T47D (cell line): ENCODE measurements around the gene DDX24.
A peak's percentile ranks its signal among the peaks of the same experiment; 100 is the strongest.

Experiments used
- DNase-seq, 2 experiments: peaks; one replicate each; pipeline versions ENCODE4 v3.0.0 to v3.0.0-alpha.2; 2011 to 2012; ENCODE audit warnings: low read depth in 1 of 2, low spot score in 1 of 2
- JUND ChIP-seq: IDR thresholded peaks from 2 replicates; pipeline ENCODE4 v1.6.1; 2012; ENCODE audit warnings: low read depth
- in situ Hi-C: cut with HindIII; loops from 2 replicates; pipeline ENCODE4 v1.10.0; 2016; ENCODE audit warnings: low sequenced_read_pairs, low pct_unique_long_range_greater_than_20kb

DDX24 gene

GRCh38 chr14:94112513-94113063 lies 31.6 kb upstream of the DDX24 start:
- in situ Hi-C loops, result no loop called here
- TF ChIP-seq JUND, result no peak
- DNase-seq, result no peak

DNA sequence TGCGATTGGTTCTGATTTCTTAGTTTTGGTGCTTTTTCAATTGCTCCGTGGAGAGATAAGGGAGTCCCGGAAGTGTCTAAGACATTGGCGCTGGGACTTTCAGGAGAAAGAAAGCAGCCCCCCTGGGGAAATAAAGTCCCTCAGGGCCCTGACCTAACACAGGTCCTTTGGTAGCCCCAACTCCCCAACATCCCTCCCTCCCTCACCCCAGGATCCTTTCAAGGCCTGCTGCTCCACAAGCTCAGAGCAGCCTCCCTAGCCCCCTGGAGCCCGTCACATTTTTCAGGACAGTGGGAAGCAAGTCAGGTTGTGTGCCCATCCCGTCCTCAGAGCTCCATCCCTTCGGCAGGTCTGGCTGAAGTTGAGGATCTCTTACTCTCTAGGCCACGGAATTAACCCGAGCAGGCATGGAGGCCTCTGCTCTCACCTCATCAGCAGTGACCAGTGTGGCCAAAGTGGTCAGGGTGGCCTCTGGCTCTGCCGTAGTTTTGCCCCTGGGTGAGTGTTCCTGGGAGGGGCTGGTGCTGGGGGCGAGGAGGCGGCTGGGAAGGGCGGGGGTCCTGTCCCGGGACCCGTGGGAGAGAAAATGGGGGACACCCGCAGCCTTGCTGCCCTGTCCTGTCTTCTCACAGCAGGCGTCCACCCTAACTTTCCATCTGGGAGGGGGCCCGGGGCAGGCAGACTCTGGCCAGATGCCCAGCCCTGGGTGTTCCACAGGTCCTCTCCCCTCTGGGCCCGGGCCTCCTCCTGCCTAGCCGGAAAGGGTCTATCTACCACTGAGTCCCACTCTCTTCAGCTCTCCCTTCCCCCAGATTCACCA lies 30.5 kb upstream of the DDX24 start:
- no peak for TF ChIP-seq JUND
- DNase-seq, result no peak
- in situ Hi-C loops, result no loop called here

DNA sequence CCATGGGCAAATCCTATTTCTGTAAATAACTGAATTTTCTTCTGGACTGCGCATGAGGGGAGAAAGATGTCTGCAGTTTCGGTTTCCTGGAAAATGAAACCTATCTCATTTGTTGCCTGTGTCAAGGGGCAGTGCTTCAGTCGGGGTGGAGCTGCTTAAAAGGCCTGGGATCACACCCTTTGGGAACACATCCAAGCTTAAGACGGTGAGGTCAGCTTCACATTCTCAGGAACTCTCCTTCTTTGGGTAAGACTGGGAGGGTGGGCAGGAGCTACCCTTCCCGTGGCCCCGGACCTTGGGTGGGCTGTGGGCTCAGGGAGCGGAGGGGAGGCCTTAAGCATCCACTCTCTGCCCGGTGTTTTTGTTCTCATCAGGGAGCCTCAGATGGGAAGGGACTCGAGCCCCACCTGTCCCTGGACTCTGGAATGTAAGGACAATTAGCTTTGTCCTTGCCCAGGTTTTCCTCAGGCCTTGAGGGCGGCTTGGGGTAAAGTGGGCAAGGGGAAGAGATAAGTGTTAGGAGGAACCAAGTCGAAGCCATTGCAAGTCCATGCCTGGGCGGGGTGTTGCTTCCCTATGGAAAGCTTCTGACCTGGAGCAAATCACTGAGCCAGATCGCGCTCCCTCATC lies 29.7 kb upstream of the DDX24 start, which contains the start of gene IFI27:
Gene IFI27 (plus strand): TSS at position 185 of the 630 bp plus-strand sequence.
- peak in 1 of 2 experiments; percentile 28 for DNase-seq
- in situ Hi-C loops, result no loop called here
- no peak for TF ChIP-seq JUND

- TF ChIP-seq JUND, result no peak
- no peak for DNase-seq
- in situ Hi-C loops, result no loop called here
Measured at GRCh38 chr14:94109915-94110250, 28.9 kb upstream of the DDX24 start.

DNA sequence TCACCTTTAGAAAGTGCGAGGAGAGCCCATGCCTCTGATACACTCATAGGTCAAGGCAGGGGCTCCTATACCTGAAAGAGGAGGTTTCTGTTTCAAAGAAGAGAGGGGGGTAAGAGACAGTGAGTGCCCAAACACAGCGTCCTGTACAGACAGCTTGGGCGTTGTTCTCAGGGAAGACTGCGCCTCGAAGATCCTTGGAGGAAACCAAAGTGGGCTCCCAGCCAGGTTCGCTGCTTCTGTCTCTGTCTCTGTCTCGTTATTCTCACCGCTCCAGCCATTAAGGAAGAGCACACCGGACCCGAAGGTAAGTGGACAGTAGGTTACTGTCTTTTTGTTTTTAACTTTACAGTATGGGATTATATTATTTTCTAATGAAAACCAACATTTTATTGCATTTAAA lies 23.7 kb upstream of the DDX24 start:
- no peak for TF ChIP-seq JUND
- in situ Hi-C loops, result no loop called here

DNA sequence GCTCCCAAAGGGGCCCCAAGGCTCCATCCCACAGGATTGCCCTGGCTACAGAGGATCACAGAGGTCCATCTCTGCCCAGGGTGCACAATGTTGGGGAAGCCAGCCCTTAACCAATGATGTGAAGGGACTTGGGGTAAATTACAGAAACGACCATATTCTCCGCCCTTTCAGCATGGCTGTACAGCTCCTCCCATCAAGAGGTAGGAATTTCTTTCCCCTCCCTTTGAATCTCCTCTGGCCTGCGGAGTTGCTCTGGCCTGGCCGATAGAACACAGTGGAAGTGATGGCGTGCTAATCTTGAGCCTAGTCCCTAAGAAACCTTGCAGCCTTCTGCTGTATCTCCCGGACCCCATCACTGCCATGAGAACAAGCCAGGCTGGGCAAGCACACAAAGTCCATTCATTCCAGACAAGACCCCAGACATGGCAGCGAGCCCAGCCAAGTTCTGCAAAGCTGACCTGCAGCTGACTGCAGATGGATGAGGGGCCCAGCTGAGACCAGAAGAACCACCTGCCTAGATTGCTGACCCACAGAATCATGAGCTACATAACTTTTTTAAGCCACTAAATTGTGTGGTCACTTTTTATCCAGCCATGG lies 22.6 kb upstream of the DDX24 start:
- TF ChIP-seq JUND, result no peak
- DNase-seq, result no peak
- in situ Hi-C loops, result no loop called here

More for the DNA sequence above, 23.7 kb upstream of the DDX24 start:
- no peak for DNase-seq

DNA sequence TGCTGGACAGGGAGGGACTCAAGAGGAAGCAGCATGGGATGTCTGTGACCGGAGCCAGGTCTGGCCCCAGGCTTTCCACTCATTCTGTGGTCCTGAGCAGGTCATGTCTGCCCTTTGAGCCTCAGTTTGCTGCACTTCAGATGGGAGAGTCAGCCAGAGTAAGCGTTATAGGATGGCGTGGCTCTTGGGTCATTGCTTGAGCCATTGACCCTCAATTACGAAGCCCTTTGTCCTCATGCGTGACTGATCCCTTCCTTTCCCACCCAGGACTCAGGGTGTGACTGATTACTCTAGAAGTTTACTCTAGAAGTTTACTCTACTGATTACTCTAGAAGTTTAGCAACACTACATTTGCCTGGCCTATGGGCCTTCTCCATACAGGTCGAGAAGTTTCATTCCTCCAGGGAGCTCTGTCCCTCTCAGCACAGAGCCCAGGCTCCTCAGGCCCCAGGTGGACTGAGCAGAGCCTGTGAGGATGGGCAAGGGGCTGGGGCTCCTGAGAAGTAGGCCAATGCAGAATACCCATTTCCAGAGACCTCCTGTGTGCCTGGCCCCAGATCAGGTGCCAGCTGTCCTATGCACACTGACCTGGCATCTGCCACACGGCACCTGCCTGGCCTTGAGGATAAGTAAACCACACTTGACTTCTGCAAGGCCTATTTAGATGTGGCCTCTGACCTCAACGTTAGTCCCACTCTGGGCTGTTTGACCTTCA lies 21.9 kb upstream of the DDX24 start:
- no peak for TF ChIP-seq JUND
- no peak for DNase-seq
- in situ Hi-C loops, result no loop called here

- no peak for DNase-seq
- in situ Hi-C loops, result no loop called here
- TF ChIP-seq JUND, result no peak
Measured at GRCh38 chr14:94101748-94102147, 20.7 kb upstream of the DDX24 start.

DNA sequence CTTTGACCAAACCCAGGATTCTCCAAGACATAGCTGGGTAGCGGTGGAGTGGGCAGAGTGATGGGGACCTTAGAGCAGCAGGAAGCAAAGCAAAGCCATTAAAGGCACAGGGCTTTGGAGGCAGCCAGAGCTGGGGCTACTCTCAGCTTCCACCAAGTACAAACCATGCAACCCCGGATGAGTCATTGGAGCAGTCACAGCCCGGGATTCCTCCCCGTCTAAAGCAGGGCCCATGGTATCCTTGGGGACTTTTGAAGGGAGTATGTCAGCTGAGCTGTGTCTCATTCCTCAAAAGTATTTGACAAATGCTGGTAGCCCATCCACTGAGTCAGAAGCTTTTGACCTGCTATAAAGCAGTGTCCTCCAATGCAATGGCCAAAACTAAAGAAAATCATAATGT lies 19.8 kb upstream of the DDX24 start:
- TF ChIP-seq JUND, result no peak
- no peak for DNase-seq
- in situ Hi-C loops, result no loop called here

DNA sequence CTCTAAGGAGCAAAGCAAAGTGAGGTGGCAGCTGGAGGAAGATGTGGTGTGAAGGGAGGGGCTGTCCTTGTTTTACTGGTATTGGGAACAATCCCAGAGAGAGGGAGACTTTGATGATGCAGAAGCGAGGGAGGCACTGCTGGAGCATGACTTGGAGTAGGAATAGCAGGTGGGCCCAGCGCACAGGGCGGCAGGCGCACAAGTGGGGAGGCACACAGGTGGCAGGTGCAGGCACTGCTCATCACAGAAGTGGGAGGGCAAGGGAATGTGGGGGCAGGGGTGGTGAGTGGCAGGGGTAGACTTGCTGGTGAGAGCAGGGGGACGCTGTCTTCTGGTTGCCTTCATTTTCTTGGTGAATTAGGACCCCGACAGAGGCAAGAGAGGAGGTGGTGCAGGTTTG lies 18.0 kb upstream of the DDX24 start:
- DNase-seq, result no peak
- in situ Hi-C loops, result no loop called here
- TF ChIP-seq JUND, result no peak

DNA sequence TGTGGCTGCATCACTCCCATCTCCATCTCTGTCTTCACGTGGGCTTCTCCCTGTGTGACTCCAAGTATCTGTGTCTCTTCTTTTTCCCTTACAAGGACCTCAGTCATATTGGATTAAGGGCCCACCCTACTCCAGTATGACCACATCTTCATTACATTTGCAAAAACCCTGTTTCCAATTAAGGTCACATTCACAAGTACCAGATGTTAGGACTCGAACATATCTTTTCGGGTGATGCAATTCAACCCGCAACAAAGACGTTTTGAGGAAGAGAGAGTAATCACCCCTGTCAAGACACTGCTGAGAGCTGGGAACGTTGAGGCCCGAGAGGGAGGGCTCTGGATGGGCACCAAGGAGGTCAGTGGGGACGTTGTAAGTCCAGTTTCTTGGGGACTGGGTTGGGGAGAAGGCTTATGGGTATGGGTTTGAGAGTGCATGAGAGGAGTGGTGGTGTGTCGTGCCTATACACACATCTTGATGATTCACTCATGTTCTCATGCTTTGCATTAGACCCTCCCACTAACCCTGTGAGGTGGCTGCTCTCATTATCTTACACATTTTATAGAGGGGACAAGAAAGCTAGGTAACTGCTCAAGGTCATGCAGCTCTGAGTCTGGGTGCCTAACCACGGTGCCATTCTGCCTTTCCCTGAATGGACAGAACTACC lies 17.5 kb upstream of the DDX24 start:
- no peak for TF ChIP-seq JUND
- in situ Hi-C loops, result no loop called here
- no peak for DNase-seq

DNA sequence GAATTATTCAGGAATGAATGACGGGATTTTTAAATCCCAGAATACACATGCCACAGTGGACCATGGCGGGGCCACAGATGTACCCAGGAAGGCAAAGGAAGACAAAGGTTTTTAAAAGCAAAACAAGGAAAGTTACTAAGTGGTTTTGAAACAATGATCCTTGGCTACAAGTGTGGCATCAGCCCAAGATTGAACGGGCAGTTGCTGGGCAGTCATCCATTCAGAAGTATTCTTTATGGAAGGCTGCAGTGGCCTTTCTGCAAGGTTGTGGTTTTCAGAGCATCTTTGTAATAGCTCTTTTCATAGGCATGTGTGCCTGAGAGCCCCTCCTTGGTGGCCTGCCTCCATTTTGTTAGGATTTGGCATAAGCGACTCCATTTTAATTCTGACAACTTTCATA lies 16.1 kb upstream of the DDX24 start:
- DNase-seq, result no peak
- in situ Hi-C loops, result no loop called here
- no peak for TF ChIP-seq JUND

GRCh38 chr14:94093418-94093817 lies 12.4 kb upstream of the DDX24 start:
- in situ Hi-C loops, result no loop called here
- no peak for DNase-seq
- no peak for TF ChIP-seq JUND
